GM21786 (cell line): ENCODE results near the gene P4HA2.

Source experiments
- ATAC-seq: cut with Tn5 transposase; IDR thresholded peaks from one replicate; pipeline ENCODE4 v1.9.1; 2021; ENCODE audit not compliant: unreplicated experiment

Gene P4HA2

DNA sequence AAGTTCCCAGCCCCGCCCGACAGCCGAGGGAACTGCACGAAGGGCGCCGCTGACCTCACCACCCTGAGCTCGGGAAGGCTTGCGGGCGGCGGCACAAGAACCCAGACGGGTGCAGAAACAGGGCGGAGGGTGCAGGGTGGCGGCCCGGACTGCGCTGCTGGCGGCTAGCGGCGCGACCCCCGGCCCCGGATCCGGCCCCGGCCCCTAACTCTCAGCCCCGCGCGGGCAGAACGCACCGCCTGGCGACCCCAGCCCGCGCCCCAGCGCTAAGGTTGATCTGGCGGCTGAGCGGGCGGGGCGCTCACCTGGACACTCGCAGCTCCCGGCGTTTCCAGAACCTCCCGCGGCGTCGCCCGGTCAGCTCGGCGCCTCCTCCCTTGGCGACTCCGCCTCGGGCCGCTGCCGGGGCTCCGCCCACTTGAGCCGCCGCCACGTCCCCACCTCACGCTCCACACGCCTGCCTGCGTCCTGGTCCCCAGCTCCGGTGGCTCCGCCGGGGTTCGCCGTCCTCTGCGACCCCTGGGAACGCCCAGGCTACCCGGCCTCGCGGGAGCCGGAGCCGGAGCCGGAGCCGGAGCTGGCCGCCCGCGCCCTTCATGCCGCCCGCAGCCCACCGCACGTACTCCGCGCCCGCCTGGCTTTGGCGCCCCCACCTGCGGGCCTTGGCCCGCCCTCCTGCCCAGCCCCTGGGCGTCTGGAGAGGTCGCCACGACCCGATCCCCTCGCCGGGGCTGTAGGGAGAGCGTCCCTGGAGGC lies at the start of gene P4HA2:
Gene P4HA2 (minus strand): TSS at position 369 of the 756 bp plus-strand sequence. CDS start 9,227 bp downstream, outside the sequence.
- peak; percentile 86 for ATAC-seq

DNA sequence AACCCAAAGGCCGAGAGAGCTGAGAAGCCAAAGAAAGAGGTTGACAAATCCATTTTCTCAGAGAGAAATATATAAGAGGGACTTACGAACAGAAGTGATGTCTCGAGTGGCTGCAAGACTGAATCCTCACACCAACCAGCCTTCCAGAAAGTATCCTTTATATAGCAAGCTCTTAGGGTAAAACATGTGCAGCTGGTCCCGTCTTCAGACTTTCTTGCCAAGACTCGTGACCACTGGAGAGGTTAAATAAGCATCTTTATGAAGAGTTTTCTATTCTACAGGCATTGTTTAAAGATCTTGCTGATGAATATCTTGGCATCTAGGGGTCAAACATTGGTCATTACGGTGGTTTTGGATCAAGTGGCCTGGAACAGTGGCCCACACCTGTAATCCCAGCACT lies 49.6 kb upstream of the P4HA2 start:
- no peak for ATAC-seq

DNA sequence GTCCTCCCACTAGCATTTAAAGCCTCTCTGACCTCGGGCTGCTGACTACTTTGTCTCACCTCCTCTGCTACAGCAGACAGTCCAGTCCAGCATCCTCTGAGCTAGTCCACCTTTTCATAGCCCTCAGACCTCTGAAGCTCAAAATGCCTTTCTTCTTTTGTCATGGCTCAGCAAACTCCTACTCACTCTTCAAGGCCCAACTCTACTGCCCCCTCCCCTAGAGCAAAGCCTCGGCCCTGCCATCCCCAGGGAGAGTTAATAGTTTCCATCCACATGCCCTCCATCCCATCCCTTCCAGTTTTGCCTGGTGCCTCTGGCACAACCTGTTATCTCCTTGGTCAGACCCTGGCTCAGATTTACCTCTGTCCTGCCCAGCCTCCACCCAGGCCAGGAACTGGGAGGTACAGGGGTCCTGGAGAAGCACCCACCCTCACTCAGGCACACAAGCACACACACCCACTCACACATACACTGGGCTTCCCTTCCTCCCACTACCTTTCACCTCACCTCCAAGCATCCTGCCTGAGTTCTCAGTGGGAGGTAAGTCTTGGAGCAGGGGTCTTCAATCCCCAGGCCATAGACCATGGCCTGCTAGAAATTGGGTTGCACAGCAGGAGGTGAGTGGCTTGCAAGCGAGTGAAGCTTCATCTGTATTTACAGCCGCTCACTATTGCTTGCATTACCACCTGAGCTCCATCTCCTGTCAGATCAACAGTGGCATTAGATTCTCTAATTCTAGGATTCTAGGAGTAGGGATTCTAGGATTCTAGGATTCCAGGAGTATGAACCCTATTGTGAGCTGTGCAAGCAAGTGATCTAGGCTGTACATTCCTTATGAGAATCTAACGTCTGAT lies 47.9 kb upstream of the P4HA2 start:
- ATAC-seq = no peak

DNA sequence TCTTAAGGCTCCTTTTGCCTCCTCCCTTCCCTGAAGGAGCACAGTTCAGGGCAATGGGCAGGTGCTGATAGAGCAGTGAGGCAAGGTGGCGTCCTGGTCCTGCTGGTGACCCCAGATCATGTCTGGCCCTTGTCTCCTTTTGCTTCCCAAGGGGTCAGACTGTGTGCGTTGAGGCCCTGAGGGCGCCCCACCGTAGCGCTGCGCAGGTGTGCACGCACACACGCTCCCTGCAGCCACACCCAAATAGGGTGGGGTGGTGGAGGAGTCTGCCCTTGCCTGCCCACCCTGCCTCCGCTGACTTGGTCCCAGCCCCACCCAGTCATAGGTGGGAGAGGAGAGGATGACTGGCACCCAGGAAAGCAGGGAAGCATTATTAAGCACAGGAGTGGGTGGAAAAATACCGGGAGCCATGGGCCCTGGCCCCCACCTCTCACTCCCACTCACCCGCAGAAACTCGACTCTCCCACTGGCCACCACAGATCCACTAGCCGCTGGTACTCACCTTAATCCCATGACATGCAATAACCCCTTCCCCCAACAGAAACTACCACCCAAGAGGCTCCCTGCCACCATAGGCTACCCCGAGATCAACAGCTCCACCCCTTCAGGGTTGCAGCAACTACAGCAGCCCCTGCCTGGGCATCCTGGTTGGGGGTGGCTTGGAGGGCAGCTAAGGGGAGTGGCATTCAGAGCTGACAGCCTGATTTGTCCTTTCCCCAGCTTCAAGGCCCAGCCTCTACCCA lies 46.6 kb upstream of the P4HA2 start:
- ATAC-seq = no peak

DNA sequence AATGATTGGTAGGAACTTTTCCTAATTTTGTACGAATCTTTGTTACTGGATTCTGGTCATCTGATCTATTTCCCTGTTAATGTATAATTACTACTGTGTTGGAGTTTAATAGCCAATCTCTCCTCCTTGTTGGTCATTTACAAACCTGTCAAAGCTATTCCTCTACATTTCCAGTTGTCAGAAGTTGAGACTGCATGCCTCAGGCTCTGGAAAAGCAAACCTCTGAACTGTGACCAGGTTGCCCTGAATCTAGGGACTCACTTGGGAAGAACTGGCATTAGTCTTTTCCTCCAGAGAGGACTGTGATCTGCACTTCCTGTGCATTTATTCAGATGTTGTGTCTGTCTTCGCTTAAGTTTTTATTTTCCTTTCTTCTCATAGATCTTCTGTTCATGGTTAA lies 46.0 kb upstream of the P4HA2 start:
- no peak for ATAC-seq

DNA sequence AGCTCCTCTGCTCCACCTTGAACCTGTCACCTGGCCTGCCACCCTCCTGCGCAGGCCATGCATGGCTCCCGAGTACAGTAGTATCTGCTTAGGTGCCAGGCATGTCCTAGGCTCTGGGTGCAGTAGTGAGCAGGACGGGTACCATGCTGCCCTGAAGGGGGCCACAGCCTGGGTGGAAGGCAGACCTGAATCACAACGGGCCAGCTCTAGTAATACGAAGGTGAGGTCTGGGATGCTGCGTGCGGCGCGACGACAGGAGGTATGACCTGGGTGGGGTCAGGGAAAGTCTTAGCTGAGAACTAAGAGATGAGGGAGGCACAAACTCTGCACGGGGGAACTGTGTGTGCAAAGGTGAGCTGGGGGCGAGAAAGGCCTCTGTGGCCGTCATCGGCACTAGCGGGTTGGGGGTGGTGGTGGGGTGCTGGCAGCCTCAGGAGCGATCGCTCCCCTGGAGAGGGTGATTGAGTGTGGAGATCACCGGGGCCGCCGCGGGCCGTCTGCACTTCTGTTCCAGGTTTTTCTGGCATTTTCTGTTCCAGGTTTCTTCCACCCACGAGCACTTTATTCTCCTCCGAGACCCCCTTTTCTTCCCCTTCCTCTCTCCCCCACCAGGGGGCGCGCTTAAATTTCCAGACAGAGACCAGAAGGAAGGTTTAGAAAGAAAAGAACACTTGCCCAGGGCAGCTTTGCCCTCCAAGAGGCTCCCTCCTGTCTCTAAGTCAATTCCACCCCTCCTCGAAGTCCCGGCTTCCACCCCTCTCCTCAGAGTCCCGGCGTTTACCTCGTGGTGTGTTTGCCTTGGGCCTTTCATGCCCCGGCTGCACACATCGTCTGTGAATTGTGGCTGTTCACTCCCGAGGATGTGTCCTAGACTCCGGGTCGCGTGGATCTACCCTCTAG lies 44.9 kb upstream of the P4HA2 start:
- no peak for ATAC-seq

DNA sequence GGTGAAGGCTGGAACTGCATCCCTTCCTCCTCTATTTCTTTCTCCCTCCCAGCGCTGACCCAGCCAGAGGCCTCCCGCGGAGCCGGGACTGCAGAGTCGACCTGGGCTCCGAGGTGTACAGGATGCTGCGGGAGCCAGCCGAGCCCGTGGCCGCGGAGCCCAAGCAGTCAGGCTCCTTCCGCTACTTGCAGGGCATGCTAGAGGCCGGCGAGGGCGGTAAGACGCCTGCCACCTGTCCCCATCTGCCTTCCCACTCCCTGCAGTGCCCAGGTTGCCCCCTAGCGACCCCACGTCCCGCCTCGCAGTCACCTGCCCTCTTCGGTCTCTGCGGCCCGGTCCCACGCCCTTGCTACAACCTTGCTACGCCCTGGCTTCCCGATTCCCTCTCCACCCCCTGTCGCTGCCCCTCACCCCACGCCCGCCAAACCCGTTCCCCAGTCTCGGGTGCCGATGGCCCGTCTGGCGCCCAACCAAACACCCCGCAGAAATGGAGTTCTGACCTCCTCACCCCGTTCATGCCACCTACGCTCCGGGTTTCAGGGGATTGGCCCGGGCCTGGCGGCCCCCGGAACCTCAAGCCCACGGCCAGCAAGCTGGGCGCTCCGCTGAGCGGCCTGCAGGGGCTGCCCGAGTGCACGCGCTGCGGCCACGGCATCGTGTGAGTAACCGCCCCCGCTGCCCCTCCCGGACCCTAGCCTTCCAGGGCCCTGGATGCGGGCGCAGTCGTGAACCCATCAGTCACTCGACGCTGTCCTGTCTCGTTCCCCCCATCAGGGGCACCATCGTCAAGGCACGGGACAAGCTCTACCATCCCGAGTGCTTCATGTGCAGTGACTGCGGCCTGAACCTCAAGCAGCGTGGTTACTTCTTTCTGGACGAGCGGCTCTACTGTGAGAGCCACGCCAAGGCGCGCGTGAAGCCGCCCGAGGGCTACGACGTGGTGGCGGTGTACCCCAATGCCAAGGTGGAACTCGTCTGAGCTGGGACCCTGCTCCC lies 43.9 kb upstream of the P4HA2 start:
- no peak for ATAC-seq

DNA sequence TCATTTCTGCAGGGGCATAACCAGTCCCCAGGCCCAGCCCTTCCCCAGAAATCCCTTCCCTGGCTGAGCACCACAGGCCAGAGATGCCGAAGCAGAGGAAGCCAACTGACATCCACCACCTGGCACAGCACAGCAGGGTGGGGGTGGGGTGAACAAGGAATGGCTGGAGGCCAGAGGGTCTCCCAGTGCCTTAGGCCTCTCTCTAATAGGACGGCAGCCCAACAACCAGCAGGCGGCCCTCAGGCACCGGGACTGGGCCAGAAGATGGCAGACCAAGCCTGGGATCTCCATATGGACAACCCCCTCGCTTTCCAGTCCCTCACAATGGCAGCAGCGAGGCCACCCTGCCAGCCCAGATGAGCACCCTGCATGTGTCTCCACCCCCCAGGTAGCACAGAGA lies 43.1 kb upstream of the P4HA2 start:
- ATAC-seq = no peak

DNA sequence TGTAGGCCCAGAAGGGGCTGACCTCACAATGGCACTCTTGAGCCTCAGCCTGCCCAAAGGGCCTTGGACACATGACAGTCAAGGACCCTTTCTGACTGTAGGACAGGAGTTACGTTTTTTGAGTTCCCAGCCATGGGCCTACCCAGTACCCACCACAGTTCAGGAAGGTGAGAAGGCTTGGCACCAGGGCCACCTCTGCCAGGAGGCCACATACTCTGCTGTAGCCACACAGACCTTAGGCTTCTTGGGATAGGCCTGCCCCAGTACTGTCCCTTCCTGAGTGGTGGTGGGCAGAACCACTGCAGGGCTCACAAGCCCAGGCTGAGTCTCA lies 42.6 kb upstream of the P4HA2 start:
- ATAC-seq = no peak

DNA sequence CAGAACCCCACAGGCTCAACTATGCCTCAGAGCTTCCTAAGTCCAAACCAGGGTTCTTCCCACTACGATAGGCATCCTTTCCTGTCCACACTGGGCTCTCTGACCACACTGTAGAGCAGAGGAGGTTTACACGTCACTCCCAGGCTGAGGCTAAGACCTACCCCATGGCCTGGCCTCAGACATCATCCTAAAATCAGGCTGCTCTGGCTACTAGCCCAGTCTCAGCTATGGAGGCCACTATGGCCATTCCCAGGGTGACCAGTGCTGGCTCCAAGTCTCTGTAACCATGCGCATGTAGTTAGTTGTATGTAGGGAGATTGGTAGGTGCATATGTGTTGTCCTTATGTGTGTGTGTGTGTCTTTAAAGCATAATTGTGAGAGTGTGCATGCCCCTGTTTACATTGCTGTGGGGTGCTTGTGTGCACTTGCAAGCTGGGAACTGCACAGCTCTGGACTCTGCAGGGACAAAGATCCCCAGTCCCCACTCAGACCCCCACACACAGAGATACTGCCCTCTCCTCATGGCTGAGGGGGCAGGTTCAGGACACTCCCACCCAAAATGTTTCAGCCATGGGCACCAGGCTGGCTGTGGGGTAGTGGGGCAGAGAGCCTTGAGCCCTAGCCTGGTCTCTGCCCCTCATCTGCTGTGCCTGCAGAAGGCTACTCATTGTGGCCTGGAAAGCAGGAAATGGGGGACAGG lies 42.1 kb upstream of the P4HA2 start:
- ATAC-seq = no peak

DNA sequence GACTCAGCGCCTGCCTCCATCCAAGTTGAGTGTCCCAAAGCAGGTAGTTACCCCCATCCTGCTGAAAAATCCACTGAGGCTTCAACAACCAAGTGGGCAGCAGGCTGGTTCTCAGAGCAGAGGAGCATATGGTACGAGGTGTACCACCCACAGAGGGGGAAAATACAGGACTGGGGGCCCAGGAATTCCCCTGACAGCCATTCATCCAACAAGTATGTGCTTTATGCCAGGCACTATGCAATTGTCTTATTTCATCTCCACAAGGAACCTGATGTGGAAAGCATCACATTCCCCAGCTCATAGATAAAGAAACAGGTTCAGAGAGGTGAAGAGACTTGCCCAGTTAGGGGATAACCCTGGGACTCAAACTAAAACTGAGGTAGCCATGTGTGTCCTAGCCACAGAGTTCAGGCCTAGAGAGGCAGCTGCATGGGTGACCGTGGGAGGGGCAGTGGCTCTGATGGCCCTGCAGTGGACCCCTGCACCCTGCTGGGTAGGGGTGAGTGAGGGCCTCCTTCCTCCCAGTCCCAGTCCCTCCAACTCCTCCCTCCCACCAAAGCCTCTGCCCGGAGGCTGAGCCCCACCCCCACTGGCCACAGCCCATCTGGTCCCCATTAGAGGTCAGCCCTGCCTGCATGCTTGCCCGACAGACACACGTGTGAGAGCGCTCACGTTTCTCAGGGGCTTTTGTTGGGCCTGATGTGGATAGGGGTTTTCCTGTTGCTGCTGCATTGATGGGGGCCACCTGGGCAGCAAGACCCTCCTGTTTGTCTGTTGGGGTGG lies 41.3 kb upstream of the P4HA2 start:
- peak; percentile 81 for ATAC-seq

DNA sequence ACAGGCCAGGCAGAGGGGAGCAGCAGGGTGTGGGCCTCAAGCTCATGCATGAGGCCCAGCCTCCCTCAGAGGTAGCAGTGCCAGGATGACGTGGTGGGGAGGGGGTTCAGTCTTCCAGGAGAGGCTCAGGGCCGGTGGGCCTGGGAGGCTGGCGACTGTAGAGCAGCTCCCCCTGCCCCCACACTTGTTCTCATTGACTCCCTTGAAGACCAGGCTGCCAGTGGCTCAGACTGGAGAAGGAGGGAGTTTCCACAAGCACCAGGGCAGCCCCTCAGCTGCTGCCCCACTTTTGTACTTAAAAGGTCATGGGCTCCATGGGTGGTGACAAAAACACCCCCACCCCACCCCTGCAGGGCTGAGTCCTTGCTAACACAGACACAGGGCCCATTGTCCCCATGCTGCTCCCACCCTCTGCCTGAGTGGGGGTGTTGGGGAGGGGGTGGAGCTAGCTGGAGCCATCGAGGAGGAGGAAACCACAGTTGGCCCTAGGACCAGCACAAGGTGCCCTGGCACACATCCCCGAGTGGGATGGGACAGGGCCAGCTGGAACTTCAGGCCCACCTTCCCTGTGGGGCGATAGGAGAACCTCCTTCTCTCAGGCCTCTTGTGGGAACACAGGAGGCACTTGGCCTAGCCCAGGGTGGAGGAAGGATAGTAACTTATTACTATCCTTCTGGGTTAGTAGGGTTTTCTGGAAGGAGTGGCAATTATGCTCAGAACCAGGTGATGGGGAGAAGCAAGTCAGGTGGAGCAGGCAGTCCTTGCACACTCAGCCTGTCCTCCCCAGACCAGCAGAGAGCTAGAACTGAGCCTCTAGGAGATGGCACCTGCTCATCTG lies 40.5 kb upstream of the P4HA2 start:
- peak; percentile 6 for ATAC-seq

DNA sequence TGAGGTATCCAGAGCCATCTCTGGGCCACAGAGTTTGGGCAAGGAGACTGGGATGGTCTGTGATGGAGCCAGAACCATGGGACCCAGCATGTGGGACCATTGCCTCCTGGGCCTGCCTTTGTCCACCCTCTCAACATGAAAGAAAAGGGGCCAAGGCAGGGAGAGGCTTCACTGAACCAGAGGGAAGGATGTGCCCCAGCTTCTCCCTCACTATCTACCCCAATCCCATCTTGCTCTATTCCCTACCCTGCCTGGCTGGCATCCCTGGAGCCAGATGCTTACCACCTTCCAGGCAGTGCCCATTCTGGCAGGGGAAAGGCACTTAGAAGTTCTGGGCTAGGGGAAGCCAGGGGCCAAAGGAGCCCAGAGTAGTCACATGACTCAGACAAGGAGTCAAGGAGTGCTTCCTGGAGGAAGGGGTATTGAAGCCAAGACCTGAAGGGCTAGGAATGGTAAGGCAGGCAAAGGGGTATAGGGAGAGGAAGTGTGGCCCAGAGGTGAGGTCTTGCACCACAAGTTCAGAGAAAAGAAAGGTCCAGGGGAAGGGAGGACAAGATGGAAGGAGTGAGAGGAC lies 39.6 kb upstream of the P4HA2 start:
- ATAC-seq = no peak

DNA sequence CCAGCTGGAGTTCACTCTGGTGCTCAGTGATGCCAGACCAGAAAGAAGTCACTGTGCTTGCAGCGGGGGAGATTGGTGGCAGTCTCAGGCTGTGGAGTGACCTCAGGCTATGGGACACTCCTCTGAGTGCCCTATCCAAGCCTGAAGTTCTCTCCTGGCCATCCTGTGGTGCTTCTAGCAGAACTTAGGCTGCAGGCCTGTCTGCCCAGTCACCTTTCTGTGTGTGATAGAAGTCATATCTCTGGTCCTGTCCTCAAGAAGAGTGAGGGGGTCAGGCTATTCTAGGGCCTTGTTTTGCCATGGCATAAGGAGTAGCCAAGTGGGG lies 39.1 kb upstream of the P4HA2 start:
- ATAC-seq = no peak

DNA sequence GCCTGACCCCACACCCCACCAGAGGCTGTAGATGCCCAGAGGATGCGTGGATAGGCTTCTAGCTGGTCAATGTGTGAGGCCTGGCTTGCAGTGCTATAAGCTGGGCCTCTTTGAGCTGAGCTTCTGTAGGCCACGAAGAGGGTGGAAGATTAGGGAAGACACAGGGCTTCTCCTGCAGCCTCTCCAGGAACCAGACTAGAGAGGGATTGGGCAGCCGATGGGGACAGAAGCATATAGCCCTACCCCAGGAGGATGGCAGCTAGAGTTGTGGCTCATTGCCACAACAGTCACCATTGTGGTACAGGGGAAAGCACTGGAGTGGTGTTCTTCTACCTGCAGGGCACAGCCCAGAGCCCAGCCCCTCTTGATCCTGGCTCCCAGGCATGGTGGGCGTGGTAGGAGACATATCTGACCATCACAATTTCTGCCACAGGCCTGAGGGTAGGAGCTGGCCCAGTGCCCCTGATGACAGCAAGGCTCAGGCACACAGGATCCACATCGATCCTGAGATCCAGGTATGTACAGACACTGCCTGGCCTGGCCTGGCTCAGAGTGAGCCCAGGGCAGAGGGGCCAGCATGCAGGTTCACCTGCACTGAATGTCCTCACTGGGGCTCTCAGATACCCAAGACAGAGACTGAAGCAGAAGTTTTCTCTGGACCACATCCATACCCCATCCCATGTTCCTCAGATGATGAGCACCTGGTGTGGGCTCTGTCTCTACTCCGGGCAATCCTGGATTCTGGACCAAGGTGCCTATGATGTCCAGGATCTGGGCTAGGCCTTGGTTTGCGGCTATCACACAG lies 38.6 kb upstream of the P4HA2 start:
- ATAC-seq = no peak

DNA sequence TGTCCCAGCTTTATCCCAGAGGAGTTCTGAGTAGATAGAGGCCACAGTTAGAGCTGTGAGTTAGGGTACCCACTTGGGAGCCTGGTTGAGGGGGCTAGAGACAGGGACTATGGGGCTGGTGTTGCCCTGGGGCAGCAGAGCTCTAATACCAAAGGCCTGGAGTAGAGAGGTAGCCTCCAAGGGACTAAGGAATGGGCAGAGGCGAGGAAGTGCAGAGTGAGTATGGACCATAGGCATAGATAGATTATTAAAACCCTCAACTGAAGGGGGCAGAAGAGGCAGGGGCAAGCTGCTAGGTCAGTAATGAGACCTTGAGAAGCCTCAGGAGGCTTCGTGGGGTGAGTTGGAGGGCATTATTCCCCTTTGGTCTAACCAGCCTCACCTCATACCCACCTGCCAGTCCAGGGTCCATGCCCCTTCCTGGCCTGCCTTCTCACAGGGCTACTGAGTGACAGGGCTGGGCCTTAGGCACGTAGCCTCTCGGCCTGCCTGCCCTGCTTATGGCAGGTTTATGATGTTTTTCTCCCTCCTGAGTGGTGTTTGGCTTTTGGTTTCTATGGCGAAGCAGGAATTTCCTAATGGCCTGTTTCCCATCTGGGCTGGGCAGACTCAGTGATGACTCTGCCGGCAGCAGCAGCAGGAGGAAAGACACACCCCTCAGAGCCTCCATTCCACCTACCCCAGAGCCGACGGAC lies 37.8 kb upstream of the P4HA2 start:
- ATAC-seq = no peak
